NCI-H2227 (cell line): ENCODE data around the gene HSD17B2.
"Not testable (repeated sequence)": the region's sequence is repeated elsewhere in the genome, so short reads cannot be mapped to it uniquely, and the experiment has no call there.

Source experiments
- DNase-seq: peaks from one replicate; lab custom pipeline; 2025; ENCODE audit not compliant: unreplicated experiment; lab: John Stamatoyannopoulos, UW

The HSD17B2 gene

GRCh38 chr16:82118749-82119148 is 83.7 kb downstream of the HSD17B2 start:
- DNase-seq: no peak

DNA sequence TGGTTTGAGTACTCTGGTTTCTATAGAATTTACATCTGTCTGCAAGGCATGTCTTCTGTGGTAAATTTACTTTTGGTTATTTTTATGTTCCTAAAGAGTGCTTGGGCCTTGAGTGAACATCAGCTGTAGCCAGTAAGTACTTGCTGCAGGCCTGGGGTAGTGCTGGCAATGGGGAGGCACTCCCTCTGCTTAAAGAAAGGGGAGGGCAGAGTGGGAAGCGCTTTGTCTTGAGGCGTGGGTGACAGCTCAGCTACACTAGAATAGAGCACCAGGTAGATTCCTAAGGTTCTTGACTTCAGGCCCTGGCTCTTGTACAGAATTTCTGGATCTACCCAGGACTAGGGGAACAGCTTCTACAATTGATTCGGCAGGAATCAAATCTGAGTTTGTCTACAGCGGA is 84.4 kb downstream of the HSD17B2 start:
- DNase-seq: no peak

GRCh38 chr16:82124651-82125050 is 89.6 kb downstream of the HSD17B2 start:
- no peak for DNase-seq

DNA sequence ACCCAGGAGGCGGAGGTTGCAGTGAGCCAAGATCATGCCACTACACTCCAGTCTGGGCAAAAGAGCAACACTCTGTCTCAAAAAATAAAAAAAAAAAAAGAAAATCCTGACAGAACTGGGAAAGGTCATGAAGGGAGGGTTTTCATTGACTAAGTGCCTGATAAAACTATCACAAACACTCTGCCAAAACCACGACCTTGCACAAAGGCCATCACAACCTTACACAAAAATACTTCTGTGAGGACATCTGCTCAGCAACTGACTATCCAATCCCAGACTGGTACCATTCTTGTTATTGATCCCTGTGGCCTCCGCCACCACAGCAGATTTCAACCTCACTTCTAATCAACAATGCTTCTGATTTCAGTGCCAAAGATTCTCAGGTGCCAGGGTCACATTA is 94.8 kb downstream of the HSD17B2 start:
- no peak for DNase-seq

DNA sequence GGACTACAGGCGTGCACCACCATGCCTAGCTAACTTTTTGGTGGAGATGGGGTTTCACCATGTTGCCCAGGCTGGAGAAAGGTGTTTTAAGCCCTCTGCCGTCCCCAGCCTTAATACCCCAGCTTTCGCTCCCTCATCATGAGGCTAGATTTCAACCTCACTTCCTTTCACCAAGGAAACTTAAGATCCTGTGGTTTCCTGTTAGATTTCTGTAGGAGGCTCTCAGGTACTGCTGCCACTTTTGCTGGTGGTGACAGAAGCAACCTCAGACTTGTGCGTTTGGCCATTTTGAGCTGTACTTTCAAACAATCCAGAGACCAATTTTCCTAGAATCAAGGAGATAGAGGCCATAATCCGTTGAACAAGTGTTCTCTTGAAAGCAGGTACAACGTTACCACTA is 98.7 kb downstream of the HSD17B2 start:
- DNase-seq: no peak

DNA sequence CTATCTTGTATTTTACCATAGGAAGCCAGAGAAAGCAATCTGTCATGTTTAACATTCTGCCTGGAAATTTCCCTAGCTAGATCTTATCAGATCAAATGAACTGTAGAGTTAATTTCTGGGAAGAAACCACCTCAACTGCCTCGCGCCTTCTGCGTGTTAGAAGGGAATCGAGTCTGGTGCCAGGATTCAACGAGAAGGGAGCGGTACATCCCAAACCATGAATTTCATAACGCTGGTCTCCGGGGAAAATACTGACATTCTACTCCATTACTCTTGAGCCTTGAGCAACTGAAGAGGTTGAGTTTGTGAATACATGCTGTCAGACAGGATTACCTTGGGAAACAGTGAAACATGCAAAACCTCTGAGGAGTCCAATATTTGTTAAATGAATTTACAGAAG is 99.8 kb downstream of the HSD17B2 start:
- DNase-seq: no peak

- no peak for DNase-seq
These were observed 100.8 kb downstream of the HSD17B2 start for GRCh38 chr16:82135844-82136243.

DNA sequence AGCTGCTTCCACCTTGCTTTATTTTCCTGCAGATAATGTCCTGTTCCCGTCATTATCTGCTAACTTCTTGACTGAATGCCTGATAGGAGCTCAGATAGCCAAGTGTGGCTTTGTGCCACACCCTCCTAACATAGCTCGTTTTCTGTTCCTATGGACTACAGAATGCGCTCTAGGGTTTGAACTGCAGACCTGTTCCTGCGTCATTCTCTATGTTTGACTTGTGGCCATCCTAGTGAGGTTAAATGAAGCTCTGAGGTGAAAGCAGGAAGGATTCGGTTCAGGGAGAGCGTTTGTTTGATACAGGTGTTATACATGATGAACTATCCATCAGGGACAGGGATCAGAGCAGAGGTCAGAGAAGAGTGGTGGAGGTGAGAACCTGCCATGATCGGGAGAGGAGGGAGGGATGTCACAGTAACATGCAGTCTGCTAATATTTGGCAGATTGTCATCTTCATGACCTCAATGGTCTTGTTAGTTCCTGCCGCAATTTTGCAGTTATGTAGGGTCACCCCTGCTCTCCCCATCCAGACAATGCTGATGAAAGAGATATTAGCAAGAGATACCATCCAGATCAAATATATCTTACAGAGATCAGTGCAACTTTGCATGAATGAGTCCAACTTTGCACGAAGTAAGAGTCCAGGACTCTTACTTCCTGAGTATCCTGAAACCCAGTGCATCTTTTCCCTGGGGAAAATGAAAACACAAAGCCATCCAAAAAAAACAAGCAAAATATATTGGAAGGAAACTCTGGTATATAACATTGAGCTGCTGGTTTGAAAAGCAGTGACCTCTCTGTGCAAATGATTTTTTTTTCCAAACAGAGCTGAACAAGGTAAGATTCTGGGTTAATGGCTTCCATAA is 102.1 kb downstream of the HSD17B2 start:
- no peak for DNase-seq

DNA sequence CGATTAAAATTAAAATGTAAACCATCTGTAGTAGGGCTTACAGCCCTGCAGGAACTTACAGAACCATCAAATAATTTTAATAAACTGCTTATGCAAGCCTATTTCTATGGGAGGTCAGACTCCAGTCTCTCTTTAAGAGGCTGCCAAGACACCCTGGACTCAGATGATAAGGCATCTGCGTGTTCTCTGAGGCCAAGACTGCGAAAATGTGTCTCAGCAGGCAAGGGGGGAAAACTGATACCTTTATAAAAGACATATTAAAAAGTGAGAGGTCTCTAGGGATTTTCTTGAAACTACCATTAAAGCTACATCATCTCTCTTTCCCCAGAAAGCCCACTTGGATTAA is 102.7 kb downstream of the HSD17B2 start:
- no peak for DNase-seq

- DNase-seq: no peak
These were observed 103.6 kb downstream of the HSD17B2 start for GRCh38 chr16:82138478-82139285.

- not testable (repeated sequence) for DNase-seq
These were observed 104.2 kb downstream of the HSD17B2 start for GRCh38 chr16:82139286-82139571.

GRCh38 chr16:82146556-82146955 is 111.5 kb downstream of the HSD17B2 start:
- no peak for DNase-seq

- DNase-seq: no peak
These were observed 111.9 kb downstream of the HSD17B2 start for GRCh38 chr16:82146957-82147356.

DNA sequence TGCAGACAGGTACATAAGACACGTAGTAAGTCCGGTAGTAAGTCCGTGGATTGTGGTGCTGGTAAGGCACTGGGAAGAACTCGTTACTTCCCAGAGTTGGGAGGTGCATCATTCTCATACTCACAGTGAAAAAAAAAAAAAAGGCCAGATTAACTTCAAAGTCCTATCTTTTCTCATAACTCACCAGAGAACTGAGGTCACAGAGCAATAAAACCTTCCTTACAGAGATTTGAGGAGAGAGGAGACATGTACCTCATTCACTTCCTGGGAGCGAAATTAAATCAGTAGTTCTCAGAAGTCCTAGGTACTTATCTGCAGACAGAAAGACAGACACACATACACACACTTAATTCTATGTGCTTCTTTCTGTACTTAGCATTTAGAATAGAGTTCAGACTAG is 112.5 kb downstream of the HSD17B2 start:
- DNase-seq: no peak
